Cardiac fibroblast (primary cell): Measurements from ENCODE around the gene APCDD1.
A peak's percentile ranks its signal among the peaks of the same experiment; 100 is the strongest.

Experiments
- DNase-seq, 2 donors: peaks; one replicate each; pipeline versions ENCODE4 v3.0.0 to v3.0.0-alpha.2; 2010; ENCODE audit warnings: low read depth in 2 of 2
- H3K4me3 ChIP-seq, 2 donors: replicated peaks in 1 of 2; 1 replicate in 1 of 2; 2 replicates in 1 of 2; pipeline ENCODE4 v1.5.1; 2011; ENCODE audit warnings: low read depth in 2 of 2, low read length in 2 of 2, mild to moderate bottlenecking in 2 of 2, moderate library complexity in 1 of 2
- TF ChIP-seq, protein P1 (sequence below): IDR thresholded peaks from one replicate; pipeline ENCODE4 v1.5.1; 2011; ENCODE audit warnings: low read depth, mild to moderate bottlenecking, low read length, inconsistent platforms

APCDD1 gene

GRCh38 chr18:10454681-10455557, 484 bp downstream of the APCDD1 start:
- TF ChIP-seq, protein P1, sequence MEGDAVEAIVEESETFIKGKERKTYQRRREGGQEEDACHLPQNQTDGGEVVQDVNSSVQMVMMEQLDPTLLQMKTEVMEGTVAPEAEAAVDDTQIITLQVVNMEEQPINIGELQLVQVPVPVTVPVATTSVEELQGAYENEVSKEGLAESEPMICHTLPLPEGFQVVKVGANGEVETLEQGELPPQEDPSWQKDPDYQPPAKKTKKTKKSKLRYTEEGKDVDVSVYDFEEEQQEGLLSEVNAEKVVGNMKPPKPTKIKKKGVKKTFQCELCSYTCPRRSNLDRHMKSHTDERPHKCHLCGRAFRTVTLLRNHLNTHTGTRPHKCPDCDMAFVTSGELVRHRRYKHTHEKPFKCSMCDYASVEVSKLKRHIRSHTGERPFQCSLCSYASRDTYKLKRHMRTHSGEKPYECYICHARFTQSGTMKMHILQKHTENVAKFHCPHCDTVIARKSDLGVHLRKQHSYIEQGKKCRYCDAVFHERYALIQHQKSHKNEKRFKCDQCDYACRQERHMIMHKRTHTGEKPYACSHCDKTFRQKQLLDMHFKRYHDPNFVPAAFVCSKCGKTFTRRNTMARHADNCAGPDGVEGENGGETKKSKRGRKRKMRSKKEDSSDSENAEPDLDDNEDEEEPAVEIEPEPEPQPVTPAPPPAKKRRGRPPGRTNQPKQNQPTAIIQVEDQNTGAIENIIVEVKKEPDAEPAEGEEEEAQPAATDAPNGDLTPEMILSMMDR: no peak
- H3K4me3 ChIP-seq: peak overlapping the region; percentile 24 to 42
- peak; percentile 5 to 19 for DNase-seq

DNA sequence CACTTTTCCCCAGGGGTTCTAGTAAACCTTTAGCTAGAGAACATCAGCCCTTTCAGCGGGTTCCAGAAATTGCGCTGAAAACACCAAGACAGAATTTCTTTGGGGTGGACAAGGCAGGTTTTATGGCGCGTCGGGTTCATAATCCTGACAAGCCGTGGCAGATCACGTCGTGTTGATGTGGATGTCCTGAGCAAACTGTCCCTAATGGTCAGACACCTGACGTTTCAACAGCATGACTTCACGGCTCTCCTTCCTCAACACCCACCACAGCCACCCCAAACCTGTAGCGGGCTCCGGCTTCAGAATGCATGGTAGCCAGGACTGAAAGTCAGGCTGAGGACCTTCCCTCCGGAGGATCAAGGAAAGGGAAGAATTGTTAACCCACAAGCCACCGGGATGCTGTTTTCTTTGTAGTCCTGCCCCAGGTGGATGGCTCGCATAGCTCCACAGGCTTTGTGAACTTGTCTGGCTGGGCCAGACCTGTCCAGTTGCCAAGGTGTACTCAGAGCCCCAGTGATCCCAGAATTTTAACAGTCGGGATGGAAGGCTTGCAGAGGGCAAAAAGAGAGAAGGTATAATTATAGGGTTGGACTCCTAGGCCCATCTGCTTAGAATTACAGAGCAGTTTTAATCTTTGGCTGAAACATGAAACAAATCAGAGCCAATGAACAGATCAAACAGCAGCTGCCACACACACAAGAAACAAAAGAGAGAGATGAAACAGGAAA, 1.5 kb downstream of the APCDD1 start:
- H3K4me3 ChIP-seq: peak overlapping the region in 1 of 2 donors; percentile 42
- TF ChIP-seq, protein P1: no peak
- no peak for DNase-seq

GRCh38 chr18:10456718-10457117, 2.3 kb downstream of the APCDD1 start:
- TF ChIP-seq, protein P1: no peak
- H3K4me3 ChIP-seq: no peak overlapping the region

DNA sequence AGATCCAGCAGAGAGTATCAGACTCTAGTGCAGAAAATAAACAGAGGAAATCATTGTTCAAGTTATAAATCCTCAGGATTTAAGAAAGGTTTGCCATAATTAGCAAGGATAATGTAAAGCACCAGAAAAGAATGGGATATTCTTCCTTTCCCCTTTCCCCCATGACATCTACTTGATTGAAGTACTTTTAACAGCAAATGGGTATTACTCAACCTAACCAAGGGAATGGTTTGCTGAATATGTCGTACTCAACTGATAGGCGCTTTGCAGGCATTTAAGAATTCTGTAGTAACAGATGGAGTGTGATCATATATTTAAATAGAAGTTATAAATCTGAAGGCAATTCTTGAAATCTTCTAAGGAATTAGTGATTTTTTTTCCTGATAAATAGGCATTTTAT, 2.7 kb downstream of the APCDD1 start:
- H3K4me3 ChIP-seq: no peak overlapping the region
- TF ChIP-seq, protein P1: no peak
- DNase-seq: no peak

More at GRCh38 chr18:10456718-10457117, 2.3 kb downstream of the APCDD1 start:
- no peak for DNase-seq

DNA sequence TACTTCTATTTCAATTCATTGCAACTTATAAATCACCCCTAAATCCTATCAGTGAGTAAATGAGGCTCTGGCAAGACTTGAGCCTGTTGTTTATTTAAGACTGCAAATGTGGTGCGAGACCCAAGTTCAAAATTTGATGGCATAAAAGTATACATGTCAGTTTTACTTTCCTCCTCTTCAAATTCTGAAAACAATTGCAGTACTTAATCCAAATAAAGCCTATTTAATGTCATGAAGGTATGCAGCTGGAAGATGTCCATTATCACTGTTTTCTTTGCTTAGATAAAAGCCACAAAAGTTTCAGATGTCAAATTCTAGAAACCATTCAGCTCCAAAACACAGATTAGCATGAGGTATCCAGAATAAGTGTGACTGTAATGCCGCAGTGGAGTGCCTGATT, 3.3 kb downstream of the APCDD1 start:
- DNase-seq: no peak
- TF ChIP-seq, protein P1: no peak
- no peak overlapping the region for H3K4me3 ChIP-seq

GRCh38 chr18:10458691-10459090, 4.3 kb downstream of the APCDD1 start:
- TF ChIP-seq, protein P1: no peak
- no peak for DNase-seq
- H3K4me3 ChIP-seq: no peak overlapping the region
